ENCODE measurements around the gene CCDC51. TPM values are rescaled to one million over a fixed set of nuclear protein-coding genes. Genes with fewer than 3 reads are reported as not detected.

Gene CCDC51
- polyA plus RNA-seq, 2 donors, result 7.0 to 15.5 TPM

- Histone ChIP-seq H3K4me1 (ENCODE audit: control insufficient read depth in 2 of 2, insufficient read depth in 2 of 2, low read length in 1 of 2) (peaks cover 7 to 27% of the 10 kb centered on the region in 2 donors), H3K36me3 (ENCODE audit: control insufficient read depth in 2 of 2, insufficient read depth in 2 of 2, low read length in 1 of 2) (peaks cover 11 to 81% of the 10 kb centered on the region in 2 donors), H3K27ac (ENCODE audit: low read depth in 2 of 2, low read length in 1 of 2) (no peak overlapping the region), H3K27me3 (ENCODE audit: control insufficient read depth in 1 of 2, insufficient read depth in 2 of 2, low read length in 2 of 2) (no peaks in the 10 kb centered on the region), H3K9me3 (ENCODE audit: control insufficient read depth in 2 of 2, insufficient read depth in 1 of 2, low read depth in 1 of 2, low read length in 1 of 2) (peaks cover 0 to 2% of the 10 kb centered on the region in 2 donors), H3K4me3 (ENCODE audit: low read depth in 1 of 2, low read length in 2 of 2) (no peak overlapping the region)
- WGBS, 2 donors, result 90 to 94% methylated on average over 17 of the region's 17 CpGs
These were observed 21.8 kb downstream of the CCDC51 start for GRCh38 chr3:48418140-48418539.

- H3K36me3 ChIP-seq (ENCODE audit: control insufficient read depth in 2 of 2, insufficient read depth in 2 of 2, low read length in 1 of 2), result peaks cover 11 to 83% of the 10 kb centered on the region in 2 donors
- H3K27ac ChIP-seq (ENCODE audit: low read depth in 2 of 2, low read length in 1 of 2), result no peak overlapping the region
- WGBS, 2 donors, result 88 to 89% methylated on average over 14 of the region's 14 CpGs
- H3K4me1 ChIP-seq (ENCODE audit: control insufficient read depth in 2 of 2, insufficient read depth in 2 of 2, low read length in 1 of 2), result peaks cover 7 to 26% of the 10 kb centered on the region in 2 donors
- peaks cover 0 to 2% of the 10 kb centered on the region in 2 donors for H3K9me3 ChIP-seq (ENCODE audit: control insufficient read depth in 2 of 2, insufficient read depth in 1 of 2, low read depth in 1 of 2, low read length in 1 of 2)
- H3K4me3 ChIP-seq (ENCODE audit: low read depth in 1 of 2, low read length in 2 of 2), result no peak overlapping the region
- H3K27me3 ChIP-seq (ENCODE audit: control insufficient read depth in 1 of 2, insufficient read depth in 2 of 2, low read length in 2 of 2), result no peaks in the 10 kb centered on the region
These were observed 22.3 kb downstream of the CCDC51 start for GRCh38 chr3:48417529-48418108.

GRCh38 chr3:48416546-48416945, 23.4 kb downstream of the CCDC51 start:
- no peak overlapping the region for H3K4me3 ChIP-seq (ENCODE audit: low read depth in 1 of 2, low read length in 2 of 2)
- H3K36me3 ChIP-seq (ENCODE audit: control insufficient read depth in 2 of 2, insufficient read depth in 2 of 2, low read length in 1 of 2), result peaks cover 19 to 91% of the 10 kb centered on the region in 2 donors
- peaks cover 4 to 19% of the 10 kb centered on the region in 2 donors for H3K4me1 ChIP-seq (ENCODE audit: control insufficient read depth in 2 of 2, insufficient read depth in 2 of 2, low read length in 1 of 2)
- WGBS, 2 donors, result 89 to 94% methylated on average over 4 of the region's 4 CpGs
- no peaks in the 10 kb centered on the region for H3K27me3 ChIP-seq (ENCODE audit: control insufficient read depth in 1 of 2, insufficient read depth in 2 of 2, low read length in 2 of 2)
- no peak overlapping the region for H3K27ac ChIP-seq (ENCODE audit: low read depth in 2 of 2, low read length in 1 of 2)
- H3K9me3 ChIP-seq (ENCODE audit: control insufficient read depth in 2 of 2, insufficient read depth in 1 of 2, low read depth in 1 of 2, low read length in 1 of 2), result peaks cover 0 to 2% of the 10 kb centered on the region in 2 donors

GRCh38 chr3:48416091-48416505, 23.8 kb downstream of the CCDC51 start:
- WGBS, 2 donors, result 85 to 86% methylated on average over 14 of the region's 14 CpGs
- peaks cover 19 to 91% of the 10 kb centered on the region in 2 donors for H3K36me3 ChIP-seq (ENCODE audit: control insufficient read depth in 2 of 2, insufficient read depth in 2 of 2, low read length in 1 of 2)
- no peak overlapping the region for H3K27ac ChIP-seq (ENCODE audit: low read depth in 2 of 2, low read length in 1 of 2)

GRCh38 chr3:48415251-48415953, 24.5 kb downstream of the CCDC51 start:
- Histone ChIP-seq H3K27ac (ENCODE audit: low read depth in 2 of 2, low read length in 1 of 2) (no peak overlapping the region), H3K27me3 (ENCODE audit: control insufficient read depth in 1 of 2, insufficient read depth in 2 of 2, low read length in 2 of 2) (no peaks in the 10 kb centered on the region), H3K4me3 (ENCODE audit: low read depth in 1 of 2, low read length in 2 of 2) (no peak overlapping the region), H3K36me3 (ENCODE audit: control insufficient read depth in 2 of 2, insufficient read depth in 2 of 2, low read length in 1 of 2) (peaks cover 24 to 92% of the 10 kb centered on the region in 2 donors), H3K9me3 (ENCODE audit: control insufficient read depth in 2 of 2, insufficient read depth in 1 of 2, low read depth in 1 of 2, low read length in 1 of 2) (peaks cover 0 to 2% of the 10 kb centered on the region in 2 donors), H3K4me1 (ENCODE audit: control insufficient read depth in 2 of 2, insufficient read depth in 2 of 2, low read length in 1 of 2) (peaks cover 4 to 19% of the 10 kb centered on the region in 2 donors)
- WGBS, 2 donors, result 83 to 90% methylated on average over 24 of the region's 24 CpGs

More at GRCh38 chr3:48416091-48416505, 23.8 kb downstream of the CCDC51 start:
- no peaks in the 10 kb centered on the region for H3K27me3 ChIP-seq (ENCODE audit: control insufficient read depth in 1 of 2, insufficient read depth in 2 of 2, low read length in 2 of 2)
- H3K4me1 ChIP-seq (ENCODE audit: control insufficient read depth in 2 of 2, insufficient read depth in 2 of 2, low read length in 1 of 2), result peaks cover 4 to 19% of the 10 kb centered on the region in 2 donors
- H3K9me3 ChIP-seq (ENCODE audit: control insufficient read depth in 2 of 2, insufficient read depth in 1 of 2, low read depth in 1 of 2, low read length in 1 of 2), result peaks cover 0 to 2% of the 10 kb centered on the region in 2 donors
- no peak overlapping the region for H3K4me3 ChIP-seq (ENCODE audit: low read depth in 1 of 2, low read length in 2 of 2)

GRCh38 chr3:48414376-48415250, 25.3 kb downstream of the CCDC51 start:
- H3K36me3 ChIP-seq (ENCODE audit: control insufficient read depth in 2 of 2, insufficient read depth in 2 of 2, low read length in 1 of 2), result peaks cover 25 to 94% of the 10 kb centered on the region in 2 donors
- H3K4me1 ChIP-seq (ENCODE audit: control insufficient read depth in 2 of 2, insufficient read depth in 2 of 2, low read length in 1 of 2), result peaks cover 4 to 19% of the 10 kb centered on the region in 2 donors
- no peak overlapping the region for H3K4me3 ChIP-seq (ENCODE audit: low read depth in 1 of 2, low read length in 2 of 2)
- peaks cover 0 to 2% of the 10 kb centered on the region in 2 donors for H3K9me3 ChIP-seq (ENCODE audit: control insufficient read depth in 2 of 2, insufficient read depth in 1 of 2, low read depth in 1 of 2, low read length in 1 of 2)
- H3K27ac ChIP-seq (ENCODE audit: low read depth in 2 of 2, low read length in 1 of 2), result peak overlapping the region in 1 of 2 donors; percentile 5
- H3K27me3 ChIP-seq (ENCODE audit: control insufficient read depth in 1 of 2, insufficient read depth in 2 of 2, low read length in 2 of 2), result no peaks in the 10 kb centered on the region
- 67 to 83% methylated on average over 25 of the region's 25 CpGs for WGBS, 2 donors

- peaks cover 25 to 94% of the 10 kb centered on the region in 2 donors for H3K36me3 ChIP-seq (ENCODE audit: control insufficient read depth in 2 of 2, insufficient read depth in 2 of 2, low read length in 1 of 2)
- no peak overlapping the region for H3K4me3 ChIP-seq (ENCODE audit: low read depth in 1 of 2, low read length in 2 of 2)
- 67 to 81% methylated on average over 14 of the region's 14 CpGs for WGBS, 2 donors
- H3K9me3 ChIP-seq (ENCODE audit: control insufficient read depth in 2 of 2, insufficient read depth in 1 of 2, low read depth in 1 of 2, low read length in 1 of 2), result peaks cover 0 to 2% of the 10 kb centered on the region in 2 donors
- H3K27ac ChIP-seq (ENCODE audit: low read depth in 2 of 2, low read length in 1 of 2), result peak overlapping the region; percentile 70
- H3K4me1 ChIP-seq (ENCODE audit: control insufficient read depth in 2 of 2, insufficient read depth in 2 of 2, low read length in 1 of 2), result peaks cover 4 to 19% of the 10 kb centered on the region in 2 donors
- no peaks in the 10 kb centered on the region for H3K27me3 ChIP-seq (ENCODE audit: control insufficient read depth in 1 of 2, insufficient read depth in 2 of 2, low read length in 2 of 2)
These were observed 26.3 kb downstream of the CCDC51 start for GRCh38 chr3:48413611-48414010.

GRCh38 chr3:48413086-48413485, 26.8 kb downstream of the CCDC51 start:
- H3K4me3 ChIP-seq (ENCODE audit: low read depth in 1 of 2, low read length in 2 of 2), result no peak overlapping the region
- H3K27me3 ChIP-seq (ENCODE audit: control insufficient read depth in 1 of 2, insufficient read depth in 2 of 2, low read length in 2 of 2), result no peaks in the 10 kb centered on the region
- H3K9me3 ChIP-seq (ENCODE audit: control insufficient read depth in 2 of 2, insufficient read depth in 1 of 2, low read depth in 1 of 2, low read length in 1 of 2), result peaks cover 0 to 2% of the 10 kb centered on the region in 2 donors
- H3K36me3 ChIP-seq (ENCODE audit: control insufficient read depth in 2 of 2, insufficient read depth in 2 of 2, low read length in 1 of 2), result peaks cover 25 to 94% of the 10 kb centered on the region in 2 donors
- H3K4me1 ChIP-seq (ENCODE audit: control insufficient read depth in 2 of 2, insufficient read depth in 2 of 2, low read length in 1 of 2), result peaks cover 4 to 19% of the 10 kb centered on the region in 2 donors
- peak overlapping the region; percentile 70 for H3K27ac ChIP-seq (ENCODE audit: low read depth in 2 of 2, low read length in 1 of 2)
- WGBS, 2 donors, result 48 to 61% methylated on average over 8 of the region's 8 CpGs

- H3K27me3 ChIP-seq (ENCODE audit: control insufficient read depth in 1 of 2, insufficient read depth in 2 of 2, low read length in 2 of 2), result no peaks in the 10 kb centered on the region
- peaks cover 25 to 92% of the 10 kb centered on the region in 2 donors for H3K36me3 ChIP-seq (ENCODE audit: control insufficient read depth in 2 of 2, insufficient read depth in 2 of 2, low read length in 1 of 2)
- peak overlapping the region; percentile 70 for H3K27ac ChIP-seq (ENCODE audit: low read depth in 2 of 2, low read length in 1 of 2)
- 70 to 84% methylated on average over 19 of the region's 19 CpGs for WGBS, 2 donors
- H3K4me3 ChIP-seq (ENCODE audit: low read depth in 1 of 2, low read length in 2 of 2), result no peak overlapping the region
- peaks cover 4 to 19% of the 10 kb centered on the region in 2 donors for H3K4me1 ChIP-seq (ENCODE audit: control insufficient read depth in 2 of 2, insufficient read depth in 2 of 2, low read length in 1 of 2)
- H3K9me3 ChIP-seq (ENCODE audit: control insufficient read depth in 2 of 2, insufficient read depth in 1 of 2, low read depth in 1 of 2, low read length in 1 of 2), result no peaks in the 10 kb centered on the region
These were observed 27.4 kb downstream of the CCDC51 start for GRCh38 chr3:48412375-48413001.

Measured in esophagus (tissue), 2 donors.